ENCODE data around the gene GABARAPL1.
"Not testable (repeated sequence)": the region's sequence is repeated elsewhere in the genome, so short reads cannot be mapped to it uniquely, and the experiment has no call there.

- TF ChIP-seq CTCF (IDR thresholded peaks at IDR 0.05; ENCODE audit: insufficient read depth, low read depth, low read length); EZH2 (IDR thresholded peaks at IDR 0.05; ENCODE audit: insufficient read depth, low read length): not testable (repeated sequence)
Measured at GRCh38 chr12:10186958-10187357, 25.7 kb upstream of the GABARAPL1 start.
